Astrocyte of the hippocampus (primary cell): ENCODE measurements around the gene NAA10.
A peak's percentile ranks its signal among the peaks of the same experiment; 100 is the strongest.

Source experiments
- DNase-seq: peaks from one replicate; pipeline ENCODE4 v3.0.0; 2011; ENCODE audit warnings: low read depth, low spot score

Gene NAA10

DNA sequence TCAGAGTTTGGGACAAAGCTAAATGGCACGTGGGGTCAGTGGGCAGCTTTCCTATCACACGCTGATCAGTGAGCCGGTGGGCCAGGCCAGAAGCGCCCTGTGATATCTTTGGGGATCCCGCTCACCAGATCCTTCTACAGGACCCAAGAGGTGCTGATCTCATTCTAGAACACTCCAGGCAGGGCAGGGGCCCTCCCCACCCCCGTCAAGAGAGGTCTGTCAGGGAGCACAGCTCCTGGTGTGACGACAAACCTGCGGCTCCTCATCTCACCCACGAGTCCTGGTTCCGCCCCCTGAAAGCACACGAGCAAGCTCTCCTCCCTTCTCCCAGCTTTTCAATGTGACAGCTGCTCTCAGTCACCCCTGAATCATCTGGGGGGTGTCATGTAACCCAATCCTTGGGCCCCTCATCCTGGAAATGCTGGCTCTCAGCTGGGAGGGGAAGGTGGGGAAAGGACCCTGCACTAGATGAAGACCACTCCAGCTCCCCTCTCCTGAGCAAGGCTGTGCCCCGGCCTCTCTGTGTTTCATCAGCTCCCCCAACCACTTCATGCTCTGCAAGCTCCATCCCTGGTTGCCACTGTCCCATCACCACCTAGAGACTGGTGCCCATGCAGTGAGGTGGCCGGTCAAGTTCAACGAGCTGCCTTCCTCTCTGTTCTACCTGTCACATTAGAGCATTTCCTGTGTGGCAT, 32.2 kb upstream of the NAA10 start:
- DNase-seq: no peak

DNA sequence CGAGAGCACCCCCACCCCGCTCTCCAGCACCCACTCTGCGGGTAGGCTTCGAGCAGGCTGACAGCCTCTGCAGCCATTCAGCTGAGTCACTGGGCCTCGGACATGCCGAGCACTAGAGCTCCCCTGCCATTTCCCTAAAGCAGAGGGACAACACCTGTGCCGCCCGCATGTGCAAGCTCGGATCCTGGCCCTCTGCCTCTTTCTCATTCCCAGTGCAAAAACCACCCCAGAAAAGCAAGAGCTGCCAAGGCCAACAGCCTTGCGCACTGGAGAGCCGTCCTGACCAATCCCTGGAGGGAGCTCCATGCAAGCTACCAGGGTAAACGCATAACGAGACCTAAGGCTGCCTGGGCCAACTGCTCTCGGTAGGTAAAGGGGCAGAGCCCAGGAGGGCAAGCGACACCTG, 31.4 kb upstream of the NAA10 start:
- DNase-seq: peak; percentile 47

DNA sequence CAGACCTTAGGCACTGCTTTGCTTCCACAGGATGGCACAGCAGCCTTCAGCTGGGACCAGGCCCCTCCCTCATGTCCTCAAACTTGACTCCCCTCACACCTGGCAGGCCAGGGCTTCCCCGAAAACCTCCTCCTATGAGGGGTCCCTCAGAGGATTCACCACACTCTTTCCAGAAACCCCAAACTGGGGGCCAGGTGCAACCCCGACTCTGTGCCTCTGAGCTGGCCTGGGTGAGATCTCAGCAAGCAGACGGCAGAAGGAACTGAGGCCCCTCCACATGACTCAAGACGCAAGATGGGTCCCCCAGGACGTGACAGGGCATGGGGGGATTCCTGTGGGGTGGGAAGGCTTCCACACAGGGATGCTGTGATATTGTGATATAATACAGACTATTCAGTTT, 30.6 kb upstream of the NAA10 start:
- DNase-seq: no peak

DNA sequence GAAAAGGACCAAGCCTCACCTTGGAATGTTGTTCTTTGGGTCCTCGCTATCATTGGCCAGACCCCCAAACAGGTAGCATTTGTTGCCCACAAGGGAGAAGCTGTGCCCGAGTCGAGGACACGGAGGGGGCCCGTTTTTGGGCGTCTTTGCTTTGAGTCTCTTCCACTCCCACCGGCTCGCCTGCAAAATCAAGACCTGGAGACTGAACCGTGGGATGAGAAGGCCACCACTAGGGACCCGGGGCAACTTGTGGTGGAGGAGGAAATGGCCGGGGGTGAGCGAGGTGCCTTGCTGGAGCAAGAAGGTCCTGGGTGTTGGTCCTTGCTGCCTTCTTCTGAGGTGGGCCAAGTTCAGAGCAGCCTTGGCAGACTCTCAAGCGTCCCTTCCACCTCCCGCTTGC, 29.3 kb upstream of the NAA10 start:
- no peak for DNase-seq

DNA sequence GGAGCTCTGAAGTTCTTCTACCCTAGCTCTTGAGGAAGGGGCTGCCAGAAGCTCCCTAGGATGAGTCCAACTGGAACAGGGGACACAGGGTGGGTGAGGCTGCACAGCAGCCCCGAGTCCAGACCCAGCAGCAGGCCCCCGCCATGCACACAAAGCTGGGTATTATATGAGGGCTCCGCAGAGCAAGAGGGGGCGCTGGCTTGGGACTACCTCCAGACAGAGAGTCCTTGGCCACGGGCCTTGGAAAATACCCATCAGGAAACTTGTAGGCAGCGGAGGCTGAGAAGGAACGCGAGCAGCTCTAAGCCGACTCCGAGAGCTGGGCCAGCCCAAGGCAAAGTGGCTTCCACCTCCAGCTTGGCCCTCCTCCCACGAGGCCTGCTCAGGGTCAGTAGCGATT, 28.7 kb upstream of the NAA10 start:
- DNase-seq: no peak

DNA sequence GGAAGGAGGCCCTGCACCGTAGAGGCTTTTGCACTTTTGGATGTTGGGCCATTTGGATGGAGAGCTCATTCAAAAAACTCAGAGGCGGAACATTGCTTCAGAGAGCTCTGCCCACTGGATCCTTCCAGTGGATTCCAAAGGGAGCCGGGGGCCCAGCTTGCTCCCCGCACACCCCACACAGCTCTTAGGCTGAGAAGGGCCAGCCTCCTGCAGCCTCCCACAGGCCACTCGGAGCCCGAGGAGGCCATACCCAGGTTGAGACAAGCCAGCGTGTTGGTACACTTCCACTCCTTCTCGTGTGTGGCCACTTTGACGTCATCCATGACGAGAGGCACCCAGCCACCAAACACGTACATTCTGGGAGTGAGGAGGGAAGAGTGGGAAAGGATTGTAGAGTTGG, 26.5 kb upstream of the NAA10 start:
- no peak for DNase-seq

DNA sequence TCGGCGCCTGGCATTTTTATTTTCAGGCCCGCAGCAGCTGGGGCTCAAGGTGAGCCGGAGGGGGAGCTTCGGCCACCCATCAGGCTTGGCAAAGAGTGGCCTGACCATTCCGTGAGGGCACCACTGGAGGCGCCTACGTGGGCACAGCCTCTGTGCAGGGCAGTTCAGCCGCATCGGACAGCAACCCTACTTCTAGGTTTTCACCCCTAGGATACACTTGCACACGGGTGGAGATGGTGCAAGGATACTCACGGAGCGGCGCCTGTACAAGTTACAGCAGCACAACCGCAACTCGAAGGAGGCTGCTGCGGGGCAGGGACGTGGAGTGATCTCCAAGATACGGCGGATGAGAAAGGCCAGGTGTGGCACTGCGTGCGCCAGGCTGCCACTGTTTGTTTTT, 25.9 kb upstream of the NAA10 start:
- DNase-seq: no peak

DNA sequence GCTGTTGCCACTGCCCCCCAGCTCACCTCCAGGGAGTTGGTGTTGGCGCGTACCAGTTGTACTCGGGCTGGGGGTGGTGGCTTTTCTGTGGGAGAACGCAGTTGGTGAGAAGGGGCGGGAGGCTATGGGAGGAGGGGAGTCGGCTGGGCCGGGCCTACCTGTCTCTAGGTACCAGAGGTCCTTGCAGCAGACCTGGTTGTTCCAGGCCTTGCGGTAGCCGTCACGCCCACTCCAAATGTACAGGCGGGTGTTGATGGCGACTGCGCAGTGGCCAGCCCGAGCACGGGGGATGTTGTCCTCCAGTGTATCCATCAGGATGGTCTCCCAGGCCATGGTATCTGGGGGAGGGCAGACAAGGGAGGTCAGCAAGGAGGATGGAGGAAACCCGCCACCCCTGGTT, 25.2 kb upstream of the NAA10 start:
- DNase-seq: no peak

DNA sequence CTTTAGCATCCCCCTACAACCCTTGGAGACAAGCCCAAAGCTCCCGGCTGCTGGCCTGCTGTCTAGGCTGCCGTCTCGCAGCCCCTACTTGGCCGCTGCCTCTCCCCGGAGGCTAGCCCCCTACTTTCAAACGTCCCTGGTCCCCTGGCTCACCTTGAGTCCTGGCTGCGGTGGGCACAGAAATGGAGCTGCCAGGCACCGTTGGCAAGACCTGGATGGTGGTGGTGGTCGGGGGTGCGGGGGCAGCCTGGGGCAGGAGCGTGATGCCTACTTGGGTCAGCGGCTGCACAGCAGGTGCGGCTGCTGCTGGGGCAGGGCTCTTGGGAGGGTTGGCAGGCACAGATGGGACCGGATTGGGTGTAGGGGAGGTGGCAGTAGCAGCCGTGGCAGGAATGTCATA, 24.8 kb upstream of the NAA10 start:
- no peak for DNase-seq

DNA sequence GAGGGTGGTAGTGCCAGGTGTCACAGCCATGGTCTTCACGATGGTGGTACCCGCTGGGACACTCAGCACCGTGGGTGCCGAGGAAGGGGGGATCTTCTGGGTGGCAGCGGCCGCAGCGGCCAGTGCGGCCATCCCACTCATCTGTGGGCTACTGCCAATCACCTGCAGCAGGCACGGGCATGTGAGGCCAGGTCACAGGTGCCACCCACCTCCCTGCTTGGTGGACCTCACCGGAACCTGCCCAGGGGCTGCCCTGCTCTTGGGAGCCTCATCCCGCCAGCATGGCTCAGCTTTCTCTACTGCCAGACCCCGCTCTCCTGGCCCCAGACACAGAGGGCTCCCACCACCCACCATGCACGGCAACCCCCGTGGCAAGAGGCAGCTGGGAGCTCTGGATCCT, 23.8 kb upstream of the NAA10 start:
- DNase-seq: no peak

DNA sequence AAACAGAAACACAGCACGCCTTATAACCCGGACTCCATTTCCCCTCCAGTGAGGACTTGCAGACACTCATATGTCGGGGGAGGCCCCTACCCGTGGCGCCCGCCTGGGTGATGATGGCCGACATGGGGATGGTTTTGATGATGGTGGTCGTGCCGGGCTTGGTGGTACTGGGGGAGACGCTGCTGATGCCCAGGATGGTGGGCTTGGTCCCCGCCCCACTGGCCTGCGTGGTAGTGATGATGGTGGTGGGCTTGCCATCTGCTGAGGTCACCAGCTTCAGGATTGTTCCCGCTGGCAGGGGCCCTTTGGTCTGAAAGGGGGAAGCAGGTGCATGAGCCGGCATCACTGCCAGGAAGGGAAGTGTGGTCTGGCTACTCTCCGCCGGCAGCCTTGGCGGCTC, 22.4 kb upstream of the NAA10 start:
- DNase-seq: no peak

DNA sequence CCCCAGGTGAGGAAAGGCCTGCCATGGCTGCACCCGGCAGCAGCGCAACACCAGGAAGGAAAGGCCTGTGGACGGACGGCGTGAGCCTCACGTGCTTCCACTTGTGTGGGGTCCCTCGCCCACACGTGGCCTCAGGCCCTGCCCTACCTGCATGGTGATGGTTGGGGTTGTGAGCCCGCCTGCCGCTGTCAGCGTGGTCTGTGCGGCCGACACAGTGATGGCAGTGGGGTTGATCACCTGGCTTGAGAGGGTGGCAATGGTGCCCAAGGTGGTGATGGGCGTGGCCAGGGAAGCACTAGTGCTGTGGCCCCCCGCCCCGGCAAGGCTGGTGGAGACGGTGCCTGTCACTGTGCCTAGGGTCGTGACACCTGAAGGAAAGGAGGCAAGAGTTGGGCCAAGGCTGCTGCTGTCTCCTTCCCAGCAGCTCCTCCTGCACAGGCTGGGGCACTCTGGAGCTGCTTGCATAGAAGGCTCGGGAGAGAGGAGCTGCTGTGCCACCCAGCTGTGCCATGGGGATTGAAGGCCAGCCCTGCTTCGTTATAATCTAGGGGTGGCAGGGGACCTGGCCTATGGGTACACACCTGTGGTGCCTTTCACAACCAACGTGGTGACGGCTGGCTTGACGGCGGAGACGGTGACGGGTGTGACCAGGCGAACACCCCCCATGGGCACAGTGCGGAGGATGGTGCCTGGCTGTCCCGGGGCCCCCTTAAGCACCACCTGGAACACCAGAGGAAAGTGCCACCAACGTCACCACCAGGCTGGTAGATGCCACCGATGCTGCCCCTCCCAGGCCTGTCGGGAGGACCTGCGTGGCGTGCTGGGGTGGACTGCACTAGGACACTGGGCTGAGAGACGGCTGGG, 21.4 kb upstream of the NAA10 start:
- no peak for DNase-seq

DNA sequence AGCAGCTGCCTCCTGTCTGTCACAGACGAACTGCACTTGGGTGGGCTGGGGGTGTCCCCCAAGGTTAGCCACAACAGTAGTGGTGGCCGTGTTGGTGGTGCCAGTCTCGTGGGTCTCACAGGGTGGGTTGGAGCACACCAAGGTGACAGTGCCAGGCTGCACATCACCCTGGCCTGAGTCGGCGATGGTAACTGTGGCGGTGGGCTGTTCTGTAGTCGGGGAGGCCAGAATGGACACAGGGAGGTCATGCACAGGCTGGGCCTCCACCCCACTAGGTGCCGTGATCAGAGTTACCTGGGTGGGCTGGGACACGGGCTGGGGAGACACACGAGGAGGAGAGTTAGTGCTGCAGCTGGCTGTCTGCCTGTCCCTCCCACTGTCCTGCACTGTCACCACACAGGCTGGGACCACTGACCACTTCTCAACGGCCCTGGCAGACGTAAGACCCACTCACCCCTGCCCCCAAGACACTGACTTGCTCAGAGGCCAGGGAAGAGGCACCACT, 20.4 kb upstream of the NAA10 start:
- no peak for DNase-seq

DNA sequence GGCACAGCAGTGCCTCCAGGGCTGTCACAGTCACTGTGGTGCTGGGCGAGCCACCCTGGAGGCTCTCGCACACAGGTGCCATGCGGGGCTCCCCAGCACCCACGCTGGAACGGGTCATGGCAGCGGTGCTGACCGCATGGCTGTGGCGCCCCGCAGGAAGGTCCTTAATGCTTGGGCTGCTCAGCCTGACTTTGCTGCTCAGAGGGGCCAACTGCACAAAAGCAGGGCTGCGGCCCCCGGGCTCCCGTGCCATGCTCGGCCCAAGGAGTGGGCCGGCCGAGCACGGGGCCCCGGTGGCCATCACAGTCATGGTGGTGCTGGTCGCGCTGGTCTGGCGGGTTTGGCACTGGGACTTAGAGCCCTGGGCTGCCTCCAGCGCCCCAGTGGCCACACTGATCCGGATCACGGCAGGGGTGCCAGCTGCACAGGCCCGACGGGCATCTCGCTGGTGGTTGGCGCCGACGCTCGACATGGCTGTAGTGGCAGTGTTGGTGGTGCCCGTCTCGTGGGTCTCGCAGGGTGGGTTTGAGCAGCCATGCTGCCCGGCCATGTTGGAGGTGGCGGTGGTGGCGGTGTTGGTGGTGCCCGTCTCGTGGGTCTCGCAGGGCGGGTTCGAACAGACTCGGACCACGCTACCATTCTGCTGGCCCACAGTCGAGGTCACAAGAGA, 19.9 kb upstream of the NAA10 start:
- DNase-seq: no peak

DNA sequence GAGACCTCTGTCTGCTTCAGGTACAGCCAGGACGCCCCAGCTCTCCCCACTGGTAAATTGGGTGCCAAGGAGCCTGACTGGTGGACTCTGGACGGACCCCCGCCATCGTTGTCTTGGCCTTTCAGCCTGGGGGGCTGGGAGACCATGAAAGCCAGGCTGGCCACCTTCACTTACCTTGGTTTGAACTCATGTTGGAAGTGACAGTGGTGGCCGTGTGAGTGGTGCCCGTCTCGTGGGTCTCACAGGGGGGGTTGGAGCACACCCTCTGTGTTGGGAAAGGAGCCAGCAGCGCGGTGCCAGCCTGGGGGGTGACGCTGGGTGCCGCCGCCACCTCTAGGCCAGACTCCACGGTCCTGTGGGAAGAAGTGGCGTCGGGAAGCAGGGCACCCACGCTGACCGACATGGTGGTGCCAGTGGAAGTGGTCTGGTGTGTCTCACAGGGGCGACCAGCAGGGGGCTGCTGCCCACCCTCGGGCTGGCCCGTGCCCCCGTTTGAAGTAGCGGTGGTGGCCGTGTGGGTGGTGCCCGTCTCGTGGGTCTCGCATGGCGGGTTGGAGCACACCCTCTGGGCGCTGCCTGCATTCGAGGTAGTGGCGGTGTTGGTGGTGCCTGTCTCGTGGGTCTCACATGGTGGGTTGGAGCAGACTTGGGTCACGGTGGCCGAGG, 19.2 kb upstream of the NAA10 start:
- no peak for DNase-seq

DNA sequence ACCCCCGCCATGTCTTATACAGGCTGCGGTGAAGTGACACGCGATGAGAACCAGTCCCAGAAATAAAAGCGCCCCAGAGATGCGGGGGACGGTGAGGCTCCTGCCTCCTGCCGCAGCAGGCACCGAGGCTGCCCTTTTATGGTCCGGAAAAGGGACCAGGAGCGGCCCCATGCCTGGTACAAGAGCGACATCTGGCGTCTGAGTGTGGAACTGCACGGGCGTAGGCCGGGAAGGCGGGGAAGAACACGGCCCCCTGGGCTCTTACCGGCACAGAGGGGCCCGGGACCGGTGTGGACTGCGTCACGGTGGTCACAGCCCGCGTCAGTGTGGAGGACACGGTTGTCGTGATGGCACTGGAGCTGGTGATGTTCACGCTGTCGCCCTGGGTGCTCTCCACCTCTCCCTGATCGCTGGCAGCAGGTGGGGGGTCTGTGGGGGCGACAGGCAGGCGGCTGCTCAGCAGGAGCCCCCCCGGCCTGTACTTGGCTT, 18.5 kb upstream of the NAA10 start:
- peak; percentile 85 for DNase-seq

DNA sequence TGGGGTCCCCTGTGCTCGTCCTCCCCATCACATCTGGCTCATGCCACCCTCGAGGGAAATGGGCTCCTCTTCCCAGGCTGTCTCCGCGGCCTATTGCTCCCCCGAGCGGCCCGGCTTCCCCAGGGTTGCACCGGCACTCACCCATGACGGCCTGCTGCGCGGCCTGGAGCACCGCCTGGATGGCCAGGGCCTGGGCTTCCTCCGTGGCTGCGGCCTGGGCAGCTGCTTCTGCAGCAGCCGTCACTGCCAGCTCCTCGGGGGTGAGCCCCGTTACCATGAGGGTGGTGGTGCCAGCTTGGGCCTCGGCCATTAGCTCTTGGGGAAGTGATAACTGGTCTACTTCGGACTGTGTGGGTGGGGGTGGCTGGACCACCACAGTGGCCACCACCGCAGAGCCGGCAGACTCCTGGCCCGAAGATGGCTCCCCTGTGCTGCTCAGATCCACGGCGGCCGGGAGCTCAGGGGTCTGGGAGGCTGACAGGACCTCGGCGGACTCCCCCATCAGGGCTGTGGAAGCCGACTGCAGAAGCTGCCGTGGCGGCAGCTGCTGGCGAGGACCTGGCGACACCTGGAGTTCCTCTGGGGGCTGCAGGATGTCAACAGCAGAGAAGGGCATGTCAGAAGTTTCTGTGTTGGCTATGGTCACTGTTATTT, 17.7 kb upstream of the NAA10 start:
- no peak for DNase-seq

DNA sequence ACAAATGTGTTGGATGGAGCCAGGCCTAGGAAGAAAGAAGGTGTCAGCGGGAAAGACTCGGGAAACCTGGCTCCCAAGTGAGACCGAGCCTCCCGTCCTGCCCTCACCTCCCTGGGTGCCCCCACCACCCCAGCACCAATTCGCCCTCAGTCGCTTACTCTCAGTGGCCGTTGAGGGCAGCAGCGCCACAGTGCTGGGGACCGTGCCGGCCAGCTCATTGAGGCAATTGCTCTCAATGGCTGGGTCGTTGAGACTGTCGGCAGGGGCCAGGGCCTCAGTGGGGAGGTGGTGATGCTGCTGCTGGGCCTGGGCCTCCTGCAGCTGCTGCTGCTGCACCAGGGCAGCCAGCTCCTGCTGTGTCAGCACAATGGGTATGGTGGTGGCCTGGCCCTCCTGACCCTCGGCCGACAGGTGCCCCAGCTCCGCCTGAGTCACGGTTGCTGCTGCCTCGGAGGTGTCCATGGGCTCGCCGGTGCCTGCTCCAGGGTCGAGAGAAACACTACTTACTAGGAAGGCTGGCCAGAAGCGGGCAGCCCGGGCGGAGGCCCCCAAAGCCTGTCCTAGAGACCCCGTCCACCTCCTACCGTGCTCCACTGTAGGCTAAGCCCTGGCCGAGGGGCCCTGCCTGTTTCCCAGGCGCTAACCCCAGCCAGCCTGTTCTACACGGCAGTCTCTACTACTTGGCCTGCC, 17.0 kb upstream of the NAA10 start:
- DNase-seq: no peak

DNA sequence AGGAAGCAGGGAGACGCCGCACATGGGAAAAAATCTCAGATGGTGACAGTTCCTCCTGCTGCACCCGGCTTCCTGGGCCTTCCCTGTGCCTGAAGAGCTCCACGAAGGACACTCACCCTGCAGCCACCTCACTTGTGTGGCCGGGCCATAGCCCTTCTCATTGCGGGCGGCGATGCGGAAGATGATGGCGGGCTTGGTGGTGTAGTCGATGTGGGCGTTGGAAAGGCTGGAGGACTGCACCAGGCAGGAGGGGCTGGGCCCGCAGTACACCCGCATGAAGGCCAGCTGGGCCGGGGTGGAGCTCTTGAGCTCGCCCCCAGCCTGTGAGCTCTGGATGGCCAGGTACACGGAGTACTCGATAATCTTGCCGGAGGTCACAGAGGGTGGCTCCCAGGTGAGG, 15.3 kb upstream of the NAA10 start:
- DNase-seq: no peak
